ENCODE measurements around the gene PPM1M.
A peak's percentile ranks its signal among the peaks of the same experiment; 100 is the strongest.
"Not testable (repeated sequence)": the region's sequence is repeated elsewhere in the genome, so short reads cannot be mapped to it uniquely, and the experiment has no call there.

Gene PPM1M

GRCh38 chr3:52248165-52248541, 2.6 kb downstream of the PPM1M start:
- no peak for DNase-seq

DNA sequence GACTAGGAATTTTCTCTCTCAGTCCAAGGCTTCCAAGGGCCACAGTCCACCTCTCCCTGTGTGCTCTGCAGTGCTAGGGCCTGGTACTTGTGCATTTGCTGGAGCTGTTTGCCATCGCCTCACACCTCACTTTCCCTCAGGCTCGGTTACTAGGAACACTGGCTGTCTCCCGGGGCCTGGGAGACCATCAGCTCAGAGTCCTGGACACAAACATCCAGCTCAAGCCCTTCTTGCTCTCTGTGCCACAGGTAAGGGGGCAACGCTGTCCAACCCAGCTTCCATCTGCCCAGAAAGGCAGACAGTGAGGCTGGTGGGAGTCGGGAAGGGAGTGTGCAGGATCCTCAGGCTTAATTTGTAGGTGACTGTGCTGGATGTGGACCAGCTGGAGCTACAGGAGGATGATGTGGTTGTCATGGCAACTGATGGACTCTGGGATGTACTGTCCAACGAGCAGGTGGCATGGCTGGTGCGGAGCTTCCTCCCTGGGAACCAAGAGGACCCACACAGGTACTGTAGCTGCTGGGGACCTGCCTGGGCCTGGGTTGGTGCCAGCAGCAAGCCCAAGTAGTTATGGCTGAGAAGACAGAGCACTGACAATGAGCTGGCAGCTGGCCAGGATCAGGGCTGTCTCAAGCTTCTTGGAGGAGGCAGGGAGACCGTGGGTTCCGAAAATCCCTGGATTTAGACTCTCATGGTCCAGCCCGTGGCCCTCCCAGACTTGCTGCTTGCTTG, 3.4 kb downstream of the PPM1M start:
- DNase-seq = peak; percentile 30 to 48

- DNase-seq = no peak
Measured at GRCh38 chr3:52249683-52250082, 4.1 kb downstream of the PPM1M start.

DNA sequence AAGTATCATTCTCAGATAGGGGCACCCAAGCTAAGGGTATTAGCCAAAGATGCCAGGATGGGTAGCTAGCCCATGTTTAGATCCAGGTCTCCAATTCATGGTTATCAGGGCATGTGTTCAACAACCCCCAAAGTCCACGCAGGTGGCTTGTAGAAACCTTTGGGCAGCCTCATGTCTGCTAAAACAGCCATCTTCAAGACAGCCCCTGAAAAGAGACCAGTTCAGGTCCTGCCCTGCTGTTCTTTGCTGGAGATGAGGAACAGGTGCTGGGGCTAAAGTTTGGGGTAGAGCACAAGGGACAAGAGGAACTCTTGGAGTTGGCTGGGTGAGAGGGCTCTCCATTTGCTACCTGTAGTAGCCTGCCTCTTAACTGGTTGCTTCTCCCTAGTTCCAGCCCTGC, 4.6 kb downstream of the PPM1M start:
- DNase-seq = no peak

DNA sequence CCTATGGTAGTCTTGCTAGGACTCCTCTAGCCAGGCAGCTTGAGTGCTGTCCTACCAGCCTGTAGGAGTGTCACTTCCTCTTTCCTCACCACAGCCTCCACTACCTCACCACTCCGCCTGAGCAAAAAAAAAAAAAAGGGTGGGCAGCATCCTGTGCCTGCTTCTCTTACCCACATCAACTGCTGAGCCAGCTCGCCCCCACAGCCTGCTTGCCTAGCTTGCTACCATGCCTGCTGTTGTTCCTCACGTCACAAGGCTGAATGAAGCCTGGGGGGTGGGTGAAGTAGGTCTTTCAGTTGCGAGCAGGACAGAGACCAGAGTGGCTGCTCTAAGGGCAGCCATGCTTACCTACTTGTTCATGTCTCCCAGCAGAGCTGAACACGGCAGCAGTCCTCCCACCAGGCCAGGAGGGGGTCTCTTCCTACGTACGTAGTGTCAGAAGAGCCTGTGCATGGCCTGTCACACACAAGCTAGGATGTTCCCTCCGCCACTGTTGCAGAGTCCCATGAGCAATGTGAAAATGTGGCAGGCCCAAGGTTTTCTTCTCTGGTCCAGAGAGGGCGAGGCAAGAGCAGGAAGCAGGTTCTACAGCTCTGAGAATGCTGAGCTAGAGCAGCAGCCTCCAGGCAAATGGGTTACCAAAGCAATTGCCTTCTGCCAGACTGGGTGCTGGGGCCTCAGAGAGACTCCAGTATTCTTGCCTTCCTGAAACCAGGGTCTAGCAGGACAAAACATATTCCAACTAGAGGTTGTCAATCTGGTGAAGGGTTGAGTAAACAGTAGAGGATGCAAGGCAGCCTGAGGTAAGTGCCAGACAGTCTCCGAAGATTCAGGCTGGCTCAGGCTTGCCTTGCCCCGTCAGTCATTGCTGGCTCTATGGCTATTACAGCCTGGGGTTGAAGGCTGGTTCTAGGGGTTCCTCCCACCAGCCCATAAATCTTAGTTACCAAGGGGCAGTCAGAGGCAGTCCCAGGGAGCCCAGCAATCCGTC, 8.1 kb downstream of the PPM1M start:
- no peak for DNase-seq

- no peak for DNase-seq
Measured at GRCh38 chr3:52254608-52255007, 9.0 kb downstream of the PPM1M start.

DNA sequence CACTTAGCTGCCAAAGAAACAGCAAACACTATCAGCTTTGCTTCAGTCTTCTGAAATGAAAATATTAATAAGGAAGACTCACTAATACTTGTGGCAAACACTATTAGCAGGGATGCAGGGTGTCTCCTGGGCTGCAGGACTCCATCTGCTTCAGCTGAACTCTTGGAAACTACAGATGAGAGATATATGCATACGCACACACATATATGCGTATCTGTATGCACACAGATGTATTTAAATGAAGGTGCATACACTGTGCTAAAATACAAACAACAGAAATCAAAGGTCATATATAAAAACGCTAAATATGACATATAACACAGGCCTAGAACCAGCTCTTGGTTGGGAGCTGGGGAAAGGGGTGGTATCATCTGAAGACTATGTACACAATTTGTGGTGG, 10.6 kb downstream of the PPM1M start:
- no peak for DNase-seq

DNA sequence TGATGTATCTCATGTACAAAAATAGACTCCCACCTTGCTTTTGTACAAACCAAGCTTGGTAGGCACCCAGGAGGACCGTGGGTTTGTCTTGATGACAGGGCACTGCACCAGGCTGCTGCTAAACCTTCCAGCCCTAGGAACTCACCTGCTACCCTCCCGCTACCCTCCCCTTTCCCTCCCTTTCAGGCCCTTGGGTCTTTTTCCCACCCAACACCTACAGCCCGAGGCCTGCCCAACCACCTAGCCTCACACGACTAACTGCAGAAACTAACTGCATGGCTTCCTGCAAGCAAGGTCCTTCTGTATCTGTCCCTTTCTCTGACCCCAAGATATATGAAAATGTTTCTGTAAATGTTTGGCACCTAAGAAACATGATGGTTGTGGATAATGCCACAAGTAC, 11.1 kb downstream of the PPM1M start:
- DNase-seq = no peak

DNA sequence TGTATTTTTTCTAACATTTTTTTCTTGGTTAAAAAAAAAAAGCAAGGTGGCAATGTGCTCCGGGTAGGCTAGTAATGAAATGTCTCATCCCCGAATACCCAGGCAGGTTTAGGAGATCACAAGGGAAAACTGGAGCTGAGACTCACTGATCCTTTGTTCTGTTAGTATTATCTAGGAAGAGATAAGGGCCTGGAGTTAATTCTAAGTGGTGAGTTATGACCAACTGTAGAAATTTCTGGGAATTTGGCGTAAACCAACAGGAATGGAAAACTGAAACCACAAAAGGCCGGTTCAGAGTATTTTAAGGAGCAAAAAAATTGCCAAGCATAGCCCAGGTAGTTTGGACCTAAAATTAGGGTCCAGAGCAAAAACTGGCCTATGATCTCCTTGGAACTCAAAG, 12.4 kb downstream of the PPM1M start:
- DNase-seq = no peak

- DNase-seq = no peak
Measured at GRCh38 chr3:52259035-52259434, 13.5 kb downstream of the PPM1M start.

DNA sequence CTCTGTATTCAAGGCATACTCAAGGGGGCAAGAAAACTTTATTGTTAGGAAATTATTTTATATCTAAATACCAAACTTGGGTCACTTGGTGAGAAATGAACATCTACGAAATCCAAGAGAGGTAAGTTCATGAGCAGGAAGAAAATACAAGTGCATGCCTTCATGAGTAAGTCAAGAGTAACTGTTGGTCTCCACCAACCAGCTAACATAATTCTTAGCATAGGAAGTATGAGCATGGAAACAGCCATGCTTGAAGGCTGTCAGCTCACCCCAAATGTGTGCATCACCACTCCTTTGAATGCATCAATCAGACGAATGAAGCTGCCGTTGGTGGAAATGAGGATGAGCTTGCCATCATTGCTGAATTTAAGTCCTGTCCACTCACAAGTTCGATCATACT, 13.9 kb downstream of the PPM1M start:
- DNase-seq = no peak

- no peak for DNase-seq
Measured at GRCh38 chr3:52262447-52262846, 16.9 kb downstream of the PPM1M start.

- no peak for DNase-seq
Measured at GRCh38 chr3:52265387-52265786, 19.8 kb downstream of the PPM1M start.

GRCh38 chr3:52268036-52268435, 22.5 kb downstream of the PPM1M start:
- no peak for DNase-seq

- DNase-seq = no peak
Measured at GRCh38 chr3:52269776-52270175, 24.2 kb downstream of the PPM1M start.

DNA sequence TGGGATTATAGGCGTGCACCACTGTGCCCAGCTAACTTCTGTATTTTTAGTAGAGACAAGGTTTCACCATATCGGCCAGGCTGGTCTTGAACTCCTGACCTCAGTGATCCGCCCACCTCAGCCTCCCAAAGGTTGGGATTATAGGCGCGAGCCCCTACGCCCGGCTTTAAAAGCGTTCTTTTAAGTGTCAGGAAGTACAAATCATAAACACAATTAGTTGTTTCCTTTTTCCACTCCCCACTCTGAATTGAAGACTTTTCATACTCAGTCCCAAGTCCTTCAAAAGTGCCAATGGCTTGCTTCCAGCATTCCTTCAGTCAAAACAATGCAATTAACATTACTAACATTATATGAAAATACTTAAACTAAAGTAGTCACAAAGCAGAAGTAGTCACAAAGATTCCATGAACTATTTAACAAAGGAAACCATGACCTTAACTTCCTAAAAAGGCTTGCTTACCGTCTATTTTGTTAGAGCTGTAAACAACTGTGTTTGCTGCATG, 24.7 kb downstream of the PPM1M start:
- DNase-seq = no peak

GRCh38 chr3:52272172-52272571, 26.6 kb downstream of the PPM1M start:
- not testable (repeated sequence) for DNase-seq

- DNase-seq = no peak
Measured at GRCh38 chr3:52272831-52273230, 27.3 kb downstream of the PPM1M start.

DNA sequence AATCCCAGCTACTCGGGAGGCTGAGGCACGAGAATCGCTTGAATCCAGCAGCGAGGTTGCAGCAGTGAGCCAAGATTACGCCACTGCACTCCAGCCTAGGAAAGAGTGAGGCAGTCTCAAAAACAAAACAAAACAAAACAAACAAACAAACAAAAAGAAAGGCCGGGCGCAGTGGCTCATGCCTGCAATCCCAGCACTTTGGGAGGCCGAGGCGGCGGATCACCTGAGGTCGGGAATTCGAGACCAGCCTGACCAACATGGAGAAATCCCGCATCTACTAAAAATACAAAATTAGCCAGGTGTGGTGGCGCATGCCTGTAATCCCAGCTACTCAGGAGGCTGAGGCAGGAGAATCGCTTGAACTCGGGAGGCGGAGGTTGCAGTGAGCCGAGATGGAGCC, 29.2 kb downstream of the PPM1M start:
- not testable (repeated sequence) for DNase-seq

DNA sequence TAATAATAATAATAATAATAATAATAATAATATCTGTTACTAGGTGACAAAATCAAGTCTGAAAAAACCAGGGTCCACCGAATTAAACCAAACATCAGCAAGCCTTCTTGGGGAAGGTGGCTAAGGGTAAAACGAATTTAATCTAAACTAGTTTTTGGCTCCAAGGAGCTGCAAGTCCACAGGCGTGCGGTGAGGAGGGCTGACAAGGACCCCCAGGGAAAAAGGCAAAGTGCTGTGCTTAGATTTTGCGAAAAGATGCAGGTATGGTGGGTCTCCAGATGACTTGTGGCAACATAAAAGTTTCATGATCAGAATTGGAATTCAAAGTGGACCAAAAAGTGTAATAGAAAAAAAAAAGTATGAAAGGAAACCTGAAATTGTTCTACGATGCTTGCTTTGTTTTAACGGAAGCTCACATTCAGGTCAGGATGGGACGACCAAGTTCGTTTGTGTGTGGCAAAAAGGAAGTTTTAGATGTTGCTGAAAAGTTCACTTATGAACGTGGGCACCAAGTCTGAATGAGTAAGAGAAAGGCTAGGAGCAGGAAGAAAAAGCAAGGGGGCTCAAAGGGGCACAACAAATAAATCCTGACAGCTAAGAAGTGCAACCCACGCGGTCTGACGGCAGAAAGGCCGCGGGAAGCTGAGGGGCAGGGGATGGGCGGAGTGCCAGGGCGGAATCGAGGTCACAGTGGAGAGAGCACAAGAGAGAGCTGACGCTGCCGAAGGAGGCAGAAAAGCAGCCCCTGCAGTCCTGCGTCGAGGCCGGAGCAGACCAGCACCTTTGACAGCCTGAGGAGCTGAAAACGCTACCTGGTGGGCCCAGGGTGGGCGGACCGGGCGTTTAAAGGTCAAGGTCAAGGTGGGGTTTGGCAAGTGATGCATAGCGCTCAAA, 31.8 kb downstream of the PPM1M start:
- peak; percentile 12 to 44 for DNase-seq

DNA sequence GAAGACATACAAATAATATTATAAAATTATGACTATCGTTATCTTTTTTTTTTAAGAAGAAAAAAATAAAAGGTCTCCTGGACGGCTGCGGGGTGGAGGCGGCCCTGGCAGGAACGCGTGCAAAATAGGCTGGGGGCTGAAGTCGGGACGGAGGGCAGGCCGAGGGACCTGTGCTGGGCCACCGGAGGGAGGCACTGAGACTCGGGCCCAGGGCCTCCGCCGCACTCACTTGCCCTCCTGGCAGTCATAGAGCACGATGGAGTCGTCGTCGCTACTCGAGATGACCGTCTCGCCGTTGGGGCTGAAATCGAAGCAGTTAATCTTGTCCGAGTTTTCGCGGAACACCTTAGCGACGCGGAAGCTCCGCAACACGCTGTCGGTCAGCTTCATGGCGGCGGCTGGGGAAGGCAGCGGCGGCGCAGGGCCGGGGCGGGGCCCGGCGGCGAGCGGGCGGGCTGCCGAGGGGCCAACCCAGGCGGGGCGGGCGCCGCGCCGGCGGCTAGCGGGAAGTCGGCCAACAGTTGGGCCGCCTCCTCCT, 32.5 kb downstream of the PPM1M start:
- DNase-seq = peak in 1 of 2 experiments; percentile 38

GRCh38 chr3:52278510-52279069, 33.0 kb downstream of the PPM1M start, which contains the start of gene WDR82:
Gene WDR82, minus strand, starts transcription at chr3:52278649. Its CDS starts 288 bp downstream, at chr3:52278361.
- DNase-seq = peak; percentile 75 to 84
